Activated T-helper 1 cell treated with Interleukin-2 at 50 U/mL for 16 hours (primary cell): ENCODE measurements around the gene PTPRN.
"Not testable (repeated sequence)": the region's sequence is repeated elsewhere in the genome, so short reads cannot be mapped to it uniquely, and the experiment has no call there.

Experiments used
- DNase-seq: peaks from one replicate; pipeline ENCODE4 v3.0.0-alpha.2; 2020; ENCODE audit warnings: low read depth

The PTPRN gene

DNA sequence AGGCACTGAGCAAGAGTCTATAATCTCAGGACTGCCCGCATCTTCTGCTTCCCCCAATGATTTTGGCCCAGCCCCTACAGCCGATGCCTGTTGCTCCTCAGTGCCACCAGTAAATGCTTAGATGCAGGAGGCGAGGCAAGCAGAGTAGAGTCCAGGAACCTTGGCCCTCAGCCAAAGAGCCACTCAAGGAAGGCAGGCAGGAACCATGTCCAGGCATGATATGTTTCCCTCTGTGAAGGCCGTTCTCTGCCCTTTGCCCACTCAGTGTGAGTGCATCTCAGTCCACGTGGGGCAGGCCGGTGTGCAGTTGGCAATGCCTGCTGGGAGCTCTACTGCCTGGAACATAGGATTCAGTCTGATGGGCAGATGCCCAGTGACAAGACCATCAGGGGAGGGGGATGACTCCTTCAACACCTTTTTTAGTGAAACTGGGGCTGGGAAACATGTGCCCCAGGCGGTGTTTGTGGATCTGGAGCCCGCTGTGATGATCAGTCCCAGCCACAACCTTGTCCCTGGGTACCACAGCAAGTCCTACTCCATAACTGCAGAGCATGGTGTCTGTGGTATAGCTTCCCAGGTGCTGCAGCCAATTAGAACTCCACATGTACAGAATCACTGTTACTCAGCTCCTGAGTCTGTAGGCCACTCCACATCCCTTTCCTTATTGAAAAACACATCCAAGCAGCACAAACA, 39.7 kb downstream of the PTPRN start:
- no peak for DNase-seq

DNA sequence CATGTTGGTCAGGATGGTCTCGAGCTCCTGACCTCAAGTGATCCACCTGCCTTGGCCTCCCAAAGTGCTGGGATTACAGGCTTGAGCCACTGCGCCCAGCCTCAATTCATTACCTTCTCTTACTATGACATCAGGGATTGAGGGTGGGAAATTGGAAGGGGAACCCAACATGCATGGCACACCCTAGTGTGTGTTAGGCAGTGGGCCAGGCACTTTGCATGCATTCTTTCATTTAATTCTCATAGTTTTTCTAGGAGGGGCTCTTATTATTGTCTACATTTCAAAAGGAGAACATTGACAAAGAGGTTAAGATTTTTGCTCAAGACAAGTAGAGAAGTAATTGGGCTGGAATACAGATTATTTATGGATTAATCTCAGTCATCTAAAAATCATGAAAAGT, 40.9 kb downstream of the PTPRN start:
- DNase-seq = no peak

DNA sequence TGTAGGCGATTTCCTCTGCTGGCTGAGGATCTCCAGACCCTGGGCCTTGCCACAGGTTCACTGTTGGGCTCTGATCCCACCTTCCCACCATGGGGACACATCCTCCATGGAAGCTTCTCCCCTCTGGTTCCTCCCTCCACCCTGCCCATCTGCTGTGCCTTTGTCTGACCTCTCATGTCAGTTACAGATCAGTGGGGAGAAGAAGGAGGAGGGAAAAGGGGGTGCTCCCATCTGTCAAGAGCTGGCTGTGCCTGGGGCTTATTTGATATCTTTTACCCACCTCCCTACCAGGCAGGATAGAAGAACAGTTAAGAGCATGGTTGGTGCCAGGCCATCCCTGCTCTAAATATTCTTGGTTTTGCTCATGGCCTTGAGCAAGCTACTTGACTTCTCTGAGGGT, 42.3 kb downstream of the PTPRN start:
- no peak for DNase-seq

DNA sequence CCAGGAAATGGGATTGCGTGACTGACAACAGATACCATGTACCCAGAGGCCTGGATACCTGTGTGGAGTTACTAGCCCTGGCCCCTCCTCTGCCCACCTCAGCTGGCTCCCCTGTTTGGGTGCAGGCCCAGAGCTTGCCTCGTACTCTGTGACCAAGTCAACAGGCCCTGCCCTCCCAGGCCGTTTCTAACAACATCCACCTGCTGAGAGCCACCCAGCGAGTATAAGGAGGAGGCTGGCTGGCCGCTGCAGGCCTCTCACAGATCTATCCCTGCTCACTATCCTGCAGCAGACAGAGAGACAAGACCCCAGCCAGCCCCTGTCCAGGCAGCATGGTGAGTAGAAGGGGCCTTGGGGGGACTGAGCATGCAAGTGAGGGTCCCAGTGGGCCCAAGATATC, 43.0 kb downstream of the PTPRN start:
- DNase-seq = no peak

DNA sequence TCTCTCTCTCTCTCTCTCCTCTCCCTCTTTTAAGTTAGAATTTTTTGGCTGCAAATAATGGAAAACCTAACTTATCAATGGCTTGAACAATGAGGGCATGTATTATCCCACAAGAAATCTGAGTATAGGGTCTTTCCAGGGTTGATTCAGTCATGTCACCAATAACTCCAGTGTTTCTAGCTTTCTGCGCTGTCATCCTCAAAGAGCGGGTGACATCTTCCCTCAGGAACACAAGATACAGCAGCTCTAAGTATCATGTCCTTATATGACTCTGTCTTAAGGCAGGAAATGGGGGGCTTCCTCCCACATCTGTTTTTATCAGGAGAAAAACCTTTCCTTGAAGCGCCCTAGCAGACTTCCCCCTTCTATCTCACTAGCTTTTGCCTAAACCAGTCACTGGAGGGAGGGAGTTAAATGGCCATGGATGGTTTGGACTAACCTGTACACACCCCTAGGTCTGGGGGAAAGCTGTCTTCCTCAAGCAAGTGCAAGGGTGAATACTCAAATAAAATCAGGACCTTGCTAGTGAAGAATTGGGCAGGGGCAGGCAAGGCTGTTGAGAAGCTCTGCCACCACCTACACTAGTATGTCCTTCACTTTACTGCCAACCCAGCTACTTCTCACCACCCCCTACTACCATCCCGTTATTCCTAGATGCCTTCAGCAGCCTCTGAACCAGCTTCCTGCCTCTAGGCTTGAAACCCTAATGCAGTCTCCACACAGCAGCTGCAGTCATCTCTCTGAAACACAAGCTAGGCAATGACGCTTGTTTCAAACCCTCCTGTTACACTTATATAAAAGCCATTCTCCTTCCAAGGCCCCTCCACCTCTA, 48.0 kb downstream of the PTPRN start:
- DNase-seq = no peak

DNA sequence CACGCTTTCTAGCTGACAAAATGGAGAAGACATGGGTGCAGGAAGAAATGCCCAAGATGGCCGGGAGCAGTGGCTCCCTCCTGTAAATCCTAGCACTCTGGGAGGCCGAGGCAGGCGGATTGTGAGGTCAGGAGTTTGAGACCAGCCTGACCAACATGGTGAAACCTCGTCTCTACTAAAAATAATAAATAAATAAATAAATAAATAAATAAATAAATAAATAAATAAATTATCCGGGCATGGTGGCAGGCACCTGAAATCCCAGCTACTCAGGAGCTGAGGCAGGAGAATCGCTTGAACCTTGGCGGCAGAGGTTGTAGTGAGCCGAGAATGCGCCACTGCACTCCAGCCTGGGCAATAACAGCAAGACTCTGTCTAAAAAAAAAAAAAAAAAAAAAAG, 50.3 kb downstream of the PTPRN start:
- not testable (repeated sequence) for DNase-seq

DNA sequence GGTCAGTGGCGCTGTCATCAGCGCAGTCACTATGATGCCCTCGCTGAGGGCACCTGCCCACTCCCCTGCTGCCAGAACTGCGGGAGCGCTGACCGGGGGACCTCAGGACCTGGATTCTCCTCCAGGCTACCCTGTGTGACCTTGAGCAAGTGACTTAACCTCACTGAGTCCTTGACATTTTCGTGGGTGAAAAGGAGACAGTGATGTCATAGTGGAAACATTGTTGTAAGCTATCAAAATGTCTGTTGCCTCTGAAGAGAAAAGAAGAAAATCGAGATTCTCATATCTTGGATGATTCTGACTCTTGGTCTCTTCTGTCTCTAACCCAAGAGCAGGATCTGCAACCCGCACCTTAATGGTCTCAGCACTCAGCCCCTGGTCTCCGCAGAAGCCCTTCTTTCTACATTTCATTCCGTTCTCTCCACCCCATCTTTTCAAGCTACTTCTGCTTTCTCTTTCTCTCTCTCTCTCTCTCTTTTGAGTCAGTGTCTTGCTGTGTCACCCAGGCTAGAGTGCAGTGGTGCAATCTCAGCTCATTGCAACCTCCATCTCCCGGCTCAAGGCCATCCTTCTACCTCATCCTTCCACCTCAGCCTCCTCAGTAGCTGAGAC, 54.5 kb downstream of the PTPRN start:
- no peak for DNase-seq

DNA sequence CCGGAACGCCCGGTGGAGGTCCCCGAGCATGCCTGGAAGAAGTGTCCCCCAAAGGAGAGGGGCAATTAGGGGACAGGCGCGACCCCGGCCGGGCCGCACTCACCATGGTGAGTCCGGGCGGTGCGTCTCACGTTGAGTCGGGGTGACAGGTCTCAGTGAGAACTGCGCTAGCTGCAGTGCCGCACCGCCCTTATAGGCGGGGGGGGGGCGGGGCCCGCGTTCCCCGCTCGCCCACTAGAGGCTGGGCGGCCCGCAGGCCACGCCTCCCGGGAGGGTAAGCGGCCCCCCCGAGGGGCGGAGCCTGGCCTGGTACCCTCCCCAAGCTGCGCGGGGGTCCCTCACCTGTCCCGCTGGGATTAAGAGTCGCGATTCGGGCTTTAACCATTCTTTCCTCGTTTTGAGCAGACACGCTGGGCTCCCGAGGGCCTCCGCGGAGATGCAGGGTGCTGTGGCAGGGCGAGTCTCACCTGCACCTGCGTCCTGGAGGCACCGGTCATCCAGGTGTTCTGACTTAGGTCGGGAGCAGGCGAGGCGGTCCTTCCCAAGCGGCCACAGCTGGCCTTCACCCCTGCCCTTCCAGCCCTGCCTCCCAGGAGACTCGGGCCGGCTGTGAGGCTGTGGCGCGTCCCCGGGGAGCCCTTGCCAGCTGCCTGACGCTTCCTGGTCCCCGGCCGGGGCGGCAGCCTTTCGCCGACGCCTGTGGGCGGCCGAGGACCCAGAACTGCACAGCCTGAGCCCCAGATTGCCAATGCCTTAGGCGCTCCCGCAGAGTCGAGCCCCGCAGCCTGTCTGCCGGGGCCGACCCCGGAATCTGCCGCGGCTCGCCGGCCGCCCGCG, 55.2 kb downstream of the PTPRN start, which contains the start of gene TUBA4A:
TUBA4A (minus strand) TSS at position 166 of the 837 bp plus-strand sequence; CDS start at position 106, 60 bp downstream.
- DNase-seq = peak; percentile 88

DNA sequence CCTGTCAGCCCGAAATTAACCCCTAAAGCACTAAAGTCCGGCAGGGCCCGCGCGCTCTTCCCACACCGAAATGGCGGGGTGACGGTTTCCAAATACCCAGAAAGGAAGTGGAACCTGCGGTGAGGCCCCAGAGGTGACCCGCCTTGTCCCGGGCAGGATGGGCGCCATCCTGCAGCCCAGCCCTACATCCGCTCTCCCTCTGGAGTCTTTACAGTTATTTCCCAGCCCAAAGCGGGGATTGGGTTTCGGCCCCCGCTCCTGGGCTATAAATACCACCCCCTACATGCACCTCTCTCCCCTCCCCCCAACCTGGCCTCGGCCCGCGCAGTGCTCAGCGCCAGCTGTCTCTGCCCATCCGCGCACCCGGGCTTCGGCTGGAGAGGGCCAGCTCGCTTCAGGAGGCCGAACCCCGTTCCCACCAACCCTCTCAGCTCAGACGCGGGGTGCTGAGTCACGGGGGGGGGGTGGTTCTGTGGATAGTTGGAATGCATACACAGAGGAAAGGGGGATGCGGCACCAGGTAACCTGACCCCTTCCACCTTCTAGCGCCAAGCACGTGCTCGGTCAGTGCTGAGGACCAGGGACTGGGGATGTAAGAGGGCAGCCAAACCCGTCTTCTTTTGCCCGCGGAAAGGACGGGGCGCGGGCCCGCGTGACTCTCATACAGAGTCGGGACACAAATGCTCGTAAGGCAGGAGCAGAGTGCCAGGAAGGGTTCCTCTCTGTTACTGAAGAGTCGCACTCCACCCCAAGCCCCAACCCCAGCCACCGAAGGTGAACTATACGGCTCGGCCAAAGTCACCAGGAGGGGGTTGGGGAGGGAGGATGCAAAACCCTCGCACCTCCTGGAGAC, 56.1 kb downstream of the PTPRN start, which contains the start of gene TUBA4B:
TUBA4B (plus strand) TSS at position 344 of the 853 bp plus-strand sequence; CDS start at position 509, 165 bp downstream.
- no peak for DNase-seq

DNA sequence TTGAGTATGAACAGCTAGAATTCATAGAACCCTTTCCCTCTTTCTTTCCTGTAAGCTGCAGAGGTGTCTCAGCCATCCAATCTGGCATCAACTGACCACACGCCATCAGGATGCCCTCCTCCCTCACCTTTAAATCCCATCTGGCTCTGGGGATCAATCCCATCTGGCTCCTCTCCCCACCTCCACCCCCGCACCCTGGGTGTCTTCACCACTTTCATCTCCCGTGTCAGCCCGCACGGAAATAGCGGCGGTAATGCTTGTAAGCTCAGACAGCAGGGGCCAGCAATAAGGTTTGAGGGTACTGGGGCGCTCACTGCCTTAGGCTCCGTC, 56.7 kb downstream of the PTPRN start:
- DNase-seq = no peak

DNA sequence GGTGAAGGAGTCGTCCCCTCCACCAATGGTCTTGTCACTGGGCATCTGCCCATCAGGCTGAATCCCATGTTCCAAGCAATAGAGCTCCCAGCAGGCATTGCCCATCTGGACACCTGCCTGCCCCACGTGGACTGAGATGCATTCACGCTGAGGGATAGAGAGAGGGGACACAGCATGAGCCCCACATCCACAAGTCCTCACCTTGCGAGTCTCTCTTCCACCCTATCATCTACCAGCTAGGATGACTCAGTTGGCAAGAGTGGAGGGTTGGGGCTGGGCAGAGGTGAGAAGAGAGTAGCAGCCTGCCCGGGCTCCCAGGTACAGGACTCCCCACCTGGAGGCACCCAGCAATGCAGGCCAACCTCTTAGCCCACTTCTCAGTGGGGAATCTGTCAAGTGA, 57.1 kb downstream of the PTPRN start:
- DNase-seq = no peak

DNA sequence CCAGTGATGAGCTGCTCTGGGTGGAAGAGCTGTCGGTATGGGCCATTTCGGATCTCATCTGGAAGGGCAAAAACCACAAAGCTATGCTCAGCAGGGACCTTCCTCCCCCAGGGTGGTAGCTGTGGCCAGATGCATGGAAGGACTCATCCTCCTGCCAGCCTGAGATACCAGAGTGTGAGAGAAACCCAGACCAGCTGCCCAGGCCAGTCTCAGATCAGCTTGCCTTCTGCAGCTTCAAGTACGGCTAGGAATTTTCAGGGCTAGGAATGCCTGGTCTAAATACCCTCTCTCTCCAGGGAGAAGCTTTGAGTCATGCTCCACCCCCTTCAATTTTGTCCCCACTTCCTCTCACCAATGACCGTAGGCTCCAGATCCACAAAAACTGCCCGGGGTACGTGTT, 57.5 kb downstream of the PTPRN start:
- no peak for DNase-seq

DNA sequence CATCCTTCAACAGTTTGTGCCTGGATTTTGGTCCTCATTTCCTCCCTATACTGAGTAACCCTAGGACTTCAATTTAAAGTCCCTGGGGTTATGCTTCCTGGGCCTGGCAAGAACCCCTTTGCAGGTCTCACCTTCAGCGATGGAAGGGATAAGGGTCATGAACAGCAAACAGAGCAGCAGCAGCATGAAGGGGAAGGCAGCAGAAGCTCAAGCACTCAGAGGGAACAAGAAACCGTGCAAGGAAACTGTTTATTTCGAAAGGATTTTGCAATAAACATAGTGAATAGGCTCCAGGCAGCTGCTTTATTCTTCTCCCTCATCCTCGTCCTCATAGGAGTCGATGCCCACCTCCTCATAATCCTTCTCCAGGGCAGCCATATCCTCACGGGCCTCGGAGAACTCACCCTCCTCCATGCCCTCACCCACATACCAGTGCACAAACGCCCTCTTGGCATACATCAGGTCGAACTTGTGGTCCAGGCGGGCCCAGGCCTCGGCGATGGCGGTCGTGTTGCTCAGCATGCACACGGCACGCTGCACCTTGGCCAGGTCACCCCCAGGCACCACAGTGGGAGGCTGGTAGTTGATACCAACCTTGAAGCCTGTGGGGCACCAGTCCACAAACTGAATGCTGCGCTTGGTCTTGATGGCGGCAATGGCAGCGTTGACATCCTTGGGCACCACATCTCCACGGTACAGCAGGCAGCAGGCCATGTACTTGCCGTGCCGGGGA, 59.0 kb downstream of the PTPRN start:
- no peak for DNase-seq

DNA sequence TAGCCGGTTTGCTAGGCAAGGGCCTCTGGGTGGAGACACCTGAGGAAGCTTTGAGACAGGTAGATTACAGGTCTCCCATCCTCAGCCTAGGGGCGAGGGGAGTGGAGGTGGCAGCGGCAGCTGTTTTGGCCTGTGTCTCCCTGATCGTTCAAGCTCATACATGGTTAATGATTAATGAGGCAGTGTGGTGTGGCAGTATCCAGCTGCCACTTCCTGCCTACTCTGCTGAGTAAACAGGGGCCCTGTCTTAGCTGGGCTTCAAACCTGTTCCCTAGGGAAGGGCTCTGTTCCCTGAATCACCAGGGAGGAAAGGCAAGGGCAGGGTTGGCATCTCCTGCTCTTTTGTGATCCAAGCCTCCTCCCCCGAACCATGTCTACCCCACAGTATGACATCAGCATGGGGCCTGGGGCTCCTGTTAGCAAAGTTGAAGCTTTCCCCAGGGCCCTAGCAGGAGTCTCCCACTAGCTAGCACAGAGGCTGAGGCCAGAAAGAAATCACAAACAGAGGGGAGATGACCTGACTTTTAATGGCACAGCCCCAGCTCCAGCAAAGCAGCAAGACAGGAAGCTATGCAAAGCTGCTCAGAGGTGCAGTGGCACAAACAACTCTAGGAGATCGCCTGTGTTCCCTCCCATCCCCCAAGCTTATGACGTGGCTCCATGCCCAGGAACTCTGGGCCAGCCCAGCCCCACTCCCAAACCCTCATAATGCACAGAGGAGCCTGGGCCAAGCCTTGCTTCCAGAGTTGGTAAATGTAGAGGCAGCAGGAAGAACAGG, 59.8 kb downstream of the PTPRN start:
- DNase-seq = peak; percentile 27

DNA sequence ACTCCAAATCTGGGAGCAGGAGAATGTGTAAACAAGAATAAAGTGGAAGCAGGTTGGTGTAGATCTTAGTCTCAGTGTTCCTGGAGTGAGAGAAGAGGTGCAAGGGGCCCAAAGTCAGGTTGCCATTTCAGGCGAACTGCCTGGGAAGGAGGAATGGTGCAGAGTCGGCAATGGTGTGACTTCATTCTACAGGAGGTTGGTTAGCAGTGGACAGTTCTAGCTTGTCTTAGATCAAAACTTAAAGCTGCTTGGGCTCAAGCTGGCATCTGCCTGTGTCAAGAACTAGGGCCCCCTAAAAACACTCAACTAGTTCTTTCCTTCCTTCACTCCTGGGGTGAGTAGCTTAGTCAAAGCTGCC, 60.4 kb downstream of the PTPRN start:
- no peak for DNase-seq

DNA sequence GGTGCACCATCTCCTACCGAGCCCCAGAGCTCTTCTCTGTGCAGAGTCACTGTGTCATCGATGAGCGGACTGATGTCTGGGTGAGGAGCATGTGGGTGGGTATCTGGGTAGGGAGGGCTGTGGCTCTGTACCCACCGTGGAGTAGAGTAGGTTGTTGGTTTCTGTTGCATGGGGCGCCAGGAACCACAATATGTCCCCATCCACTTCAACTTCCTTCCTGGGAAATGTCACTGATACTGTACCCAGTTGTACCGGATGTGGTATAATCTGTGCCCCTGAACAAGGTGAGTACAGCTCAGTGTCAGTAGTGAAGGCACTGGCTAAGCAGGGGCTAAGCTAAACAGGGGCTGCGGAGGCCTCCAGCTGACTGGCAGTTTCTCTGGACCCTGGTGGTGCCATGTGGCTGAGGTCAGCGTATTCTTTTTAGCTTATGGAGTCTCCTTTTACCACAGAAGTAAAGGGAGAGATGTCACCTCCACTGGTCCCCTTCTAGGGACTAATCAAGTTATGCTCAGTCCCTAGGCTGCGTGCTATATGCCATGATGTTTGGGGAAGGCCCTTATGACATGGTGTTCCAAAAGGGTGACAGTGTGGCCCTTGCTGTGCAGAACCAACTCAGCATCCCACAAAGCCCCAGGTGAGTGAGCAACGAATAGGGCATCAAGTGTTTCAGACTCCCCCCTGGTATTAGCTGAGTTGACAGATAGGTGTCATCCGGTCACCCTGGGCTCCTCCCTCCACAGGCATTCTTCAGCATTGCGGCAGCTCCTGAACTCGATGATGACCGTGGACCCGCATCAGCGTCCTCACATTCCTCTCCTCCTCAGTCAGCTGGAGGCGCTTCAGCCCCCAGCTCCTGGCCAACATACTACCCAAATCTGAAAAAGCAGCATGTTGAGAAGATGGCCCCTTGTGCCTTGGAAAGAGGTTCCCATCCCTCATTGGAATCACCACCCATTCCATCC, 61.2 kb downstream of the PTPRN start:
- peak; percentile 43 for DNase-seq

DNA sequence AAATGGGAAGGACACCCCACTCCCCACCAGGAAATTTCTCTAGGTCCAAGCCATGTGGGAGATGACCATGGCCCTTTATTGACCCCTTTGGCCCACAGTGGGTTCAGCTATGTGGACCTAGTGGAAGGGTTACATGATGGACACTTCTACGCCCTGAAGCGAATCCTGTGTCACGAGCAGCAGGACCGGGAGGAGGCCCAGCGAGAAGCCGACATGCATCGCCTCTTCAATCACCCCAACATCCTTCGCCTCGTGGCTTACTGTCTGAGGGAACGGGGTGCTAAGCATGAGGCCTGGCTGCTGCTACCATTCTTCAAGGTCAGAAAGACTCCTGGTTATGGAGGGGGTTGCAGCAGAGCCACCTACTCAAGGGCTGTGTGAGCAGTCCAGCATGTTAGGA, 62.6 kb downstream of the PTPRN start:
- DNase-seq = no peak

DNA sequence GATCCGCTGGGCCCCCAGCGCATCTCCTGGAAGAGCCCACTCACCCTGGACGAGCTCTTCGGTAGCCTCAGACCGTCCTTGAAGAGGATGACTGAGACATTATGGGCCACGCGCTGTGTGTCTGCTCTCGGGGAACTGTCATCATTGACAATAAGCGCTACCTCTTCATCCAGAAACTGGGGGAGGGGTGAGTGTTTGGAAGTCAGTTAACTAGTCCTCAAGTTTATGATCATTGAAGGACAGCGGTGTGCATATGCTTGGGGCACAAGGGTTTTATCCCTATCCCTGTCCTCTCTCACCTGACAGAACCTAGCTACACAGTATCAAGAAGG, 63.3 kb downstream of the PTPRN start:
- DNase-seq = no peak
